ENCODE data around the gene ZHX3.

The ZHX3 gene

GRCh38 chr20:41317546-41318270 is at the start of gene ZHX3:
ZHX3 (minus strand) TSS chr20:41317731; CDS start chr20:41204916, 112,815 bp downstream.
- peak; percentile 95 for DNase-seq

GRCh38 chr20:41367393-41367695 is 49.8 kb upstream of the ZHX3 start:
- no peak for DNase-seq

- DNase-seq: no peak
These were observed 49.2 kb upstream of the ZHX3 start, which contains the start of gene EMILIN3 for GRCh38 chr20:41366546-41367392. EMILIN3 (minus strand) TSS chr20:41366818; CDS start chr20:41366634, 184 bp downstream.

- no peak for DNase-seq
These were observed 48.4 kb upstream of the ZHX3 start for GRCh38 chr20:41365777-41366545.

GRCh38 chr20:41364967-41365765 is 47.6 kb upstream of the ZHX3 start:
- no peak for DNase-seq

GRCh38 chr20:41364236-41364855 is 46.8 kb upstream of the ZHX3 start:
- no peak for DNase-seq

- no peak for DNase-seq
These were observed 46.1 kb upstream of the ZHX3 start for GRCh38 chr20:41363601-41364000.

GRCh38 chr20:41362748-41363140 is 45.2 kb upstream of the ZHX3 start:
- DNase-seq: no peak

- no peak for DNase-seq
These were observed 44.5 kb upstream of the ZHX3 start for GRCh38 chr20:41361757-41362747.

- no peak for DNase-seq
These were observed 43.6 kb upstream of the ZHX3 start for GRCh38 chr20:41360831-41361756.

- DNase-seq: no peak
These were observed 42.0 kb upstream of the ZHX3 start for GRCh38 chr20:41359541-41360011.

GRCh38 chr20:41358717-41359116 is 41.2 kb upstream of the ZHX3 start:
- DNase-seq: no peak

- DNase-seq: no peak
These were observed 40.7 kb upstream of the ZHX3 start for GRCh38 chr20:41358230-41358629.

- no peak for DNase-seq
These were observed 40.1 kb upstream of the ZHX3 start for GRCh38 chr20:41357424-41358163.

GRCh38 chr20:41356951-41357350 is 39.4 kb upstream of the ZHX3 start:
- no peak for DNase-seq

GRCh38 chr20:41355598-41356203 is 38.2 kb upstream of the ZHX3 start:
- DNase-seq: no peak

GRCh38 chr20:41355192-41355591 is 37.7 kb upstream of the ZHX3 start:
- DNase-seq: no peak

GRCh38 chr20:41353530-41353929 is 36.0 kb upstream of the ZHX3 start:
- no peak for DNase-seq

Measured in HCEC 1CT (cell line).